ENCODE results near the gene MYO1D.

DNA sequence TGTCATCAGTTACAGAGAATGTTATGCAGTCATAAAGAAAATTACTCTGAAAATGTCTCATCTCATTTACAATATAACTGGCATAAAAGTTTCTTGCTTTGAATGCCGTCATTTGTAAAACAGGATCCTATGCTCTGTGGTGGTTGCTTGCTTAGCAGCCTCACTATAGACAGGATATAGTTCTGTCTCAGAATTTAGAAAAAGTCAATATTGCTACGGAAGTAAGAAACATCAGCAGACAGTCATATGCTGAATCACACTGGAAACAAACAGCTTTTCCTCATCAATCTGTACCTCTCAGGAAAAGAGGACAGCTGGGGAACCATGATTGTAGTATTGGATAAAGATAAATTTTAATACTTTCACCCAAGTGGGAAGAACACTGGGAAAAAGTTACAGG, 105.5 kb downstream of the MYO1D start:
- TF ChIP-seq NFATC3 (CRISPR knock-in tag; IDR thresholded peaks at IDR 0.05) = no peak
- no peak for TF ChIP-seq CTCF (CRISPR knock-in tag; IDR thresholded peaks at IDR 0.05)
- TF ChIP-seq KAT7 (CRISPR knock-in tag; IDR thresholded peaks at IDR 0.05; ENCODE audit: borderline replicate concordance) = no peak
- TF ChIP-seq SAFB2 (CRISPR knock-in tag; IDR thresholded peaks at IDR 0.05; ENCODE audit: borderline replicate concordance, low read depth) = no peak
- no peak for TF ChIP-seq CBX5 (CRISPR knock-in tag; IDR thresholded peaks at IDR 0.05; ENCODE audit: borderline replicate concordance)

Data from HepG2 (cell line).